Inferior parietal cortex (tissue), 1 donor: Measurements from ENCODE around the gene RTN4IP1.
"Not testable (repeated sequence)": the region's sequence is repeated elsewhere in the genome, so short reads cannot be mapped to it uniquely, and the experiment has no call there.

Experiments
- DNase-seq: peaks from one replicate; pipeline ENCODE4 v3.0.0-alpha.2; 2016; ENCODE audit errors: extremely low spot score

RTN4IP1 gene

DNA sequence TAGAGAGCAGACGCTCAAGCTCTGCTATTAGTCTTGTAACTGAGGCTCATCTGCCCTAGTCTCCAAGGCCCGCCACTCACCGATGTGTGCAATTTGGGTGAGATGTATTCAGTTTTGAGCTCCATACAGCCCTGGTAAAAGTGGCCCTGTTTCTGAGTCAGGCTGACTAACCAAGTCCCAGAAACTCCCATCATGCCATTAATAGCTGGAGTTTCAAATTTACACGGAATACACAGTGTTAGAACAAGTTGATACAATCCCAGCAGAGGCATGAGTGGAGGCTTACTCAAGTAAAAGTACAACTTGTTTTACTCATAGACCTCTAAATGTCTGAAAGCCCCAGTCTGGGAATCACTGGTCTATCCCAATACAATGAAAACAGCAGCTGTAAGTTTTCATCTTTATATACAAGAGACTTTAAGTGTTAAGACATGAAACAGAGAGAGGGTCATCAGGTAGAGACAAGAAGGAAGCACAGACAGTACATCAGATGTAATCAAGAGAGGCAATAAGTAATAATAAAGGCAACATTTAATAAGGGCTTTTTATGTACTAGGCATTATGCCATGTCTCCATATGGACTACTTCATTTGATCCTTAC, 42.4 kb downstream of the RTN4IP1 start:
- no peak for DNase-seq

- DNase-seq = no peak
Observed at GRCh38 chr6:106581468-106581867, 47.8 kb downstream of the RTN4IP1 start.

DNA sequence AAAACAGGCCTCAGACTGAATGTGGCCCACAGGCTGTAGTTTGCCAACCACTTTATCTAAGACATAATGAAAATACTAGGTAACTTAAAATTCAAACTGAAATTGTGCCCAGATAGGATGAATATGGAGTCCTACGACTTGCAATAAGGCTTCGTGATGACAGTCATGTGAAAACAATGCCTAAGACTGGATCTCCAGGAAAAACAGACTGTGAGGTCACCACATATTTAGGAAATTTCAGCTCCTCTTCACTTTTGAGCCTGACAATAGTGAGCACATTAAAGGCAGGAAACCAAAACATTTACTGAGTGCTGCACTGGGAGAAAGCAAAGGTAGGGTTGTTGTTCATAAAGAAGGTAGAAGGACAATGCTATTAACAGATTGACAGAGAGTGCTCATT, 50.0 kb downstream of the RTN4IP1 start:
- no peak for DNase-seq

DNA sequence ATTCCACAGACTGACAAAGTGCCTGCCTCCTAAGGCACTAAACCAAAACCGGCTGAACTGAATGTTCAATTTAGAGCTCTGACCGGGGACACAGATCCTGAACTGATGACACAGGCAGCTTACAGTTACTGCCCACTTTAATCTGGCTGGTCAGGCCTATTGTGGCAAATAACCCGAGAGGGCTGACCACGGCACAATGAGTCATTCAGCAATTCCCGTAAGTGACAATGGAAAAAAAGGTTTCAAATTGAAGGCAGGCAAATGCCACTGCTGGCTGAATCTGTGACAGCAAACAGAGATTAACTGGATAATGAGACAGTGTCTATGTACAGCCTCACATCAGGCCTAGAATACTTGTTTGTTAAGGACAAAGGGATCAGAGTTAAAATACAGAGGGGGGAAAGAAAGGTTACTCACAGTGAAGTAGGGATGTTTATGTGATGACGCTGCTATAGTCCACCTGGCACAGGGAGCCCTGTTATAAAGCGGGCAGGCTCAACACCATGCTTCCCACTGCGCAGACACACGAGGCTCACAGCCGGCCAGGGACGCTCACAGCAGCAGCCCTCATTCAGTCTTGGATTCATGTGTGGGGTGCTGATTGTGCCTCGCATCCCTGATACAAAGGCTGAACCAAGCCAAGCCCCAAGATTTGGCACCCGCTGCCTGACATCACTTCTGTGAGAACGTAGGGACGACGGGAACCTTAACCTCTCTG, 54.4 kb downstream of the RTN4IP1 start:
- DNase-seq = peak; percentile 33

DNA sequence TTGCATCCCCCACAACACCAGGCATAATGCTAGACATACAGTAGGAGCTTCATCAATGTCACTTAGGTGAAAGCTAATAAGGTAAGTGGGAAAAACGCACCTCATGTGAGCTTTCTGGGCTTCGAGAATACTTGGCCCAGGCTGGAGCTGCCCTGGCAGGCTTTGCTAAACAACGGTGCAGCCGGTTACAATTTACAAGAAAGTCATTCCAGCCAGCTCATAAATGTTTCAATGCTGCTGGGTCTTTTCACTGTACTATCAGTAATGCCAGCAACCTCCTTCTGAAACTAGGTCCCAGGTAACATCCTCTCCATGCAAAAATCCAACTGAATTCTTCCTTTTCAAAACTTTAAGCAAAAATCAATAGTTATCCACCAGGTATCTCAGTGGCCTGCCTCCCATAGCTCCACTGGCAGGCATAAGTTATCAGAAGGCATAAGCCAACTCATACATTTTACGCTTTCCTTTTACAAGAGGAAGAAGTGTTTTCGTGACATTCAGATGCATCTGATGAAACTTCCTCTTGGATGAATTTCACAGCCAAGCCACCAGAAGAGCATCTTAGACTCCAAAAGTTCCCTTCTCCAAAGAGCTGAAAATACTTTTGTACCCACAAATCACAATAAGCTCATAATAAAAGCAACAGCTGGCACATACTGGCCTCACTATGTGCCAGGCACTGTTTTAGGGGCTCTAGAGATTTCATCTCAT, 56.3 kb downstream of the RTN4IP1 start:
- no peak for DNase-seq

DNA sequence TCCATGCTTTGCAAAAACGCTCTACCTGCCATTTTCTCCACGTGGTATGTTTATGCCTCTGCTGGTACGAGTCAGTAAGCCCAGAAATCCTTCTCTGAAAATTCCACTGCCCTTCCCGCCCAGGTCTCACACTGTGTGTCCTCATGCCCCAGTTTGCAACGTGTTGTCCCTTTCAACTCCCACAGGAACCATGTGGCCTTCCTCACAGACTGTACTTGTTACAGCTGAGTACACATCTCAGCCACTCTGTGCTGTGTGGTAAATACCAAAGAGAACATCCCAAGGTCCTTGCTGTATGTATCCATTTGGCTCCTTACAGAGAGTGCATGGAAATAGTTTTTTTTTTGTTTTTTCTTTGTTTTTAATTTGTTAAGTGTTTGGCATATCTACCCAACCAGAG, 56.9 kb downstream of the RTN4IP1 start:
- no peak for DNase-seq

- no peak for DNase-seq
Observed at GRCh38 chr6:106569428-106569827, 59.9 kb downstream of the RTN4IP1 start.

- DNase-seq = no peak
Observed at GRCh38 chr6:106568530-106568929, 60.8 kb downstream of the RTN4IP1 start.

DNA sequence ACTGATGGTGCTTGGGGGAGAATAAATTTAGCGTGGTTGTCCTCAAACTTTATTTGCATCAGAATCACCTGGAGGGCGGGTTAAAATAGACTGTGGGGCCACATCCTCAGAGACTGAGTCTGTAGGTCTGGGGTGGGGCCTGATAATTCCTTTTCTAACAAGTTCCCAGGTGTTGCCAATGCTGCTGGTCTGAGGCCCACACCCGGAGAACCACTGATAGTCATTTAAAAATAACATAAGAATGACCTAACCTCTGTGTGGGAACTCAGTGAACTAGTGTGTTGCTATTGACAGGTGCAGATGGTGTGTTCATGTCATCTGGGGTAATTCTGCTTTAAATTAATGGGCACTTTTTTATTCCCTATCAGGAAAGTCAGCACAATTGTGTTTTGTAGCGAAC, 64.8 kb downstream of the RTN4IP1 start:
- no peak for DNase-seq

DNA sequence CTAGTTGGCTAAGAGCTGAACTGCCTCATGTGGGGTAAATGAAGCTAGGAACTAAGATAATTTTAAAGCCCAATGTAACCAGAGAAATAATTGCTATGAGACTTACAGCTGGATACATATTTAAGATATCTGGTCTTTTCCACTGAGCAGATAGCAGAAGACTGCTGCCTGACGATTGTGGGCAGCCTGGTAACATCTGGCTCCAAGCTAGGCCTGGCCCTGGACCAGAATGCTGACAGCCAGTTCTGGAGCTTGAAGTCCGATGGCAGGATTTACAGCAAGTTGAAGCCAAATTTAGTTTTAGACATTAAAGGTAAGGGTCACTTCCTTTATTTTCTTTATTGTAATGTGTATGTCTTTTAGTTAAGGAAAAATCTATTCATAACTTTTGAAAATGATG, 65.7 kb downstream of the RTN4IP1 start:
- DNase-seq = no peak

GRCh38 chr6:106561686-106562405, 67.5 kb downstream of the RTN4IP1 start:
- no peak for DNase-seq

- DNase-seq = no peak
Observed at GRCh38 chr6:106560996-106561685, 68.2 kb downstream of the RTN4IP1 start.

DNA sequence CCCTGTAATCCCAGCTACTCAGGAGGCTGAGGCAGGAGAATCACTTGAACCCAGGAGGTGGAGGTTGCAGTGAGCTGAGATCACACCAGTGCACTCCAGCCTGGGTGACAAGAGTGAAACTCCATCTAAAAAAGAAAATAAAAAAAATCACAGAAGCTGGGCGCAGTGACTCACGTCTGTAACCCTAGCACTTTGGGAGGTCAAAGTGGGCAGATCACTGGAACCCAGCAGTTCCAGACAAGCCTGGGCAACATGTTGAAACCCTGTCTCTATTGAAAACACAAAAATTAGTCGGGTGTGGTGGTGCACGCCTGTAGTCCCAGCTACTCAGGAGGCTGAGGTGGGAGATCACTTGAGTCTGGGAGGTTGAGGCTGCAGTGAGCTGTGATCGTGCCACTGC, 69.6 kb downstream of the RTN4IP1 start:
- not testable (repeated sequence) for DNase-seq

GRCh38 chr6:106558364-106558763, 70.9 kb downstream of the RTN4IP1 start:
- no peak for DNase-seq

GRCh38 chr6:106557837-106558236, 71.5 kb downstream of the RTN4IP1 start:
- DNase-seq = no peak

DNA sequence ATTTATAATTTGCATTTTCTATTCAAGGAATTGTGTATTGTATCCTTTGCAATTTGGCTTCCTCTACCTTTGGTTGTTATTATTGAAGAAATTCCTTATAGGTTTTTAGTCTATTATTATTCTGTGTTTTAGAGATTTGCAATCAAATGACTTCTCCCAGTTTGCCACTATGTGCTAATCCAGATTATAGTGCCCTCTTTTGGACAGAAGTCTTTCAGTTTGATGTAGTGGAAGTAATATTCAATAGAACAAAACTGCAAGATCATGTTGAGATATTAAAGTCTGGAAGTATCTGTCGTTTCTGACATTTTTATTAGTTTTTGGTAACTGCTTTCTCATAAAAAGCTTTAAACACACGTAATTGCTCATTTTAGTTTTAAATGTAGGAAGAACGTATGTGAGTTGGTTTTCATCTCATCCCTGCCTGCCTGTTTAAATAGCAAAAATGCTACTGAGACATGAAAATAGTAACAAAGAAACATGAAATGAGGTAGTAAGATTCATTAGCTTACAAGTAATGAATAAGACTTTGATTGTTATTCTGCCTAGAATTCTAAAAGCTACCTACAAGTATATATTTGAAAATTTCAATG, 72.8 kb downstream of the RTN4IP1 start:
- no peak for DNase-seq

- no peak for DNase-seq
Observed at GRCh38 chr6:106555767-106556166, 73.5 kb downstream of the RTN4IP1 start.

DNA sequence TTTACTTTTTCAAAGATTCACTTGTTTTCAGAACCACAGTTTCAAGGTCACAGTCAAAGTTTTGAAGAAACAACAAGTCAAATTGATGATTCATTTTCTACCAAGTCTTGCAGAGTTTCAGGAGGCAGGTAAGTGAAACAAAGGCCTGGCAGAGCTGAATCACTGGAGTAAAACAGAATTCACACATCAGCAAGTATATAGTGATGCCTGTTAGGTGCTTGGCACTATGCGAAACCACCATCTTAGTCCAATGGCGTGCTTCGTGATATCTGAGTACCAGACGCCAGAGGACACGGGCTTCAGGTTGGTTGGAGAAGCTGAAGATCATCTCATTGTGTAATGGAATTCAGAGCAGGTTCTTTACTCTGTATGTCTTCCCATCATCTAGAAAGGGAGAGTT, 75.9 kb downstream of the RTN4IP1 start:
- no peak for DNase-seq

DNA sequence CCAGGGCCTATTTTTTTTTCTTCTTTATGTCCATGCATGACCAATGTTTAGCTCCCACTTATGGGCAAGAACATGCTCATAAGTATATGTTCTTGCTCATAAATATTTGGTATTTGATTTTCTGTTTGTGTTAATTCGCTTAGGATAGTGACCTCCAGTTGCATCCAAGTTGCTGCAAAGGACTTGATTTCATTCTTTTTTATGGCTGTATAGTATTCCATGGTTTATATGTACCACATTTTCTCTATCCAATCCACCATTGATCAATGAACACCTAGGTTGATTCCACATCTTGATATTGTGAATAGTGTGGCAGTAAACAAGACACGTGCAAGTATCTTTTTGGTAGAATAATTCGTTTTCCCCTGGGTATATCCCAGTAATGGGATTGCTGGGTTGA, 78.1 kb downstream of the RTN4IP1 start:
- DNase-seq = no peak

GRCh38 chr6:106549521-106549920, 79.8 kb downstream of the RTN4IP1 start:
- DNase-seq = no peak

GRCh38 chr6:106548926-106549455, 80.3 kb downstream of the RTN4IP1 start:
- not testable (repeated sequence) for DNase-seq
